Measurements from ENCODE around the gene SGMS2.

The SGMS2 gene

DNA sequence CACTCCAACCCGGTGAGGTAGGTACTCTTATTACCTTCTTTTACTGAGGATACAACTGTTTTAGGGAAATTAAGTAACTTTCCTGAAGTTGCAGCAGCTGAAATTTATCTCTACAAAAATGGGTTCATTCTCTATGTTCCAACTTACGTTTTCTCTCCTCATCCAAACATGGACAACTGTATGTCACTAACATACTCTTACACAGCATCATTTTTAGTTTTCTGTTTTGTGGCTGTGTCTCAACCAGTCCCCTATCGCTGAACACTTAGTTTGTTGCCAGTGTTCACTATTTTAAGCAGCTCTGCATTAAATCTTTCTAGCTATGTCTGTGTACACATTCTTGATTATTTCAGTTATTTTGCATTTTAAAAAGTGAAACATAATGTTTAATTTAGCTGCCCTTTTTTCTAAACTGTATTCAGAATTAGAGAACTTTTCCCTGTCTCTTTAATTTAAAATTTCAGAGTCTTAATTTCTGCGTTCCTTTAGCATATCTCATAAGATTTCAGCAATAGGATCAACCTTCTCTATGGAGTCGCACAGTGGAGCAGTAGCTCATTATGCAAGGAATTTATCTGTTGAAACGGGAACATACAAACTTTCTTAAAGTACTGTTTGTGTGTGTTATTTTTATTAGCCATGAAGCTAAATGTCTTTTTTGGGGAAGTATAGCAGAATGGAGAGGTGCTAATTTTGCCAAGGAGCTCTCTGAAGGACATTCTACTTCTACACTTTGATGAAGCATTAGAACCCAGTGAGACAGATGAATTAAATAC, 3.8 kb downstream of the SGMS2 start:
- no peak for DNase-seq (ENCODE audit: low spot score)

GRCh38 chr4:107831140-107831539, 6.4 kb downstream of the SGMS2 start:
- DNase-seq (ENCODE audit: low spot score): peak; percentile 41

GRCh38 chr4:107832275-107832807, 7.6 kb downstream of the SGMS2 start:
- no peak for DNase-seq (ENCODE audit: low spot score)

GRCh38 chr4:107834241-107834794, 9.6 kb downstream of the SGMS2 start:
- no peak for DNase-seq (ENCODE audit: low spot score)

GRCh38 chr4:107835406-107835805, 10.7 kb downstream of the SGMS2 start:
- peak; percentile 55 for DNase-seq (ENCODE audit: low spot score)

- no peak for DNase-seq (ENCODE audit: low spot score)
Observed at GRCh38 chr4:107837317-107837716, 12.6 kb downstream of the SGMS2 start.

DNA sequence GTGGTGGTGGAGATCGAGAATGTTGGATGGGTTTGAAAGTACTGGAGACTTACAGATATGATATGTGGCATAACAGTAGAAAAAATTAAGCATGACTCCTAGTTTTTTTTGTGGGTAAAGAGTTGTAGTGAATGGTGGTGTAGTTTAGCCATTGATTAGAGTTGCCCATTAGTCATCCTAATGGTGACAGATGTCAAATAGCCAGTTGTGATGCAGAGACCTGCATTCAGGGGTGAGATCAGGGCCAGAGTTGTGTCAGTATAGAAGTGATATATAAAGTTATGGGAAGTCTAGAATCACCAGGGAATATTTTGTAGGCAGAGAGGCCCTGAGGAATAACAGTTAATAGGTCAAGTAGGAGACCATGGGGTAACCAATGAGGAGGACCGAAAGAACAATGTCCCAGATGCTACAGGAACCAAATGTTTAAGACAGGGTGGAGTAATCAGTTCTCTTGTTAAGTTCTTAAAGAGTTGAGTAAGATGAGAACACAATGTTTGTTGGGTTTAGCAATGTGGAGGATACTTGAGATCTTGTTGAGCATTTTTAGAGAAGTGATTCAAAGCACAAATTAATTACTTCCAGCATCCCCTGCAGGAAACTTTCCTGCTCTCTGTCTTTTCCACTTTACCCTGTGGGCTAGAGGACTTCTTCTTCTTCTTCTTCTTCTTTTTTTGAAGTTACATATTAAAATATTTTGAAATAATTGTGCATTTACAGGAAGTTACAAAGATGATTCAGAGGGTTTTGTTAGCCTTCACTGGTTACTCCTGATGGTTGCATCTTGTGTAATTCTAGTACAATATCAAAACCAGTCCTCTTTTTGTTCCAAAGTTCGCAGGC, 13.3 kb downstream of the SGMS2 start:
- no peak for DNase-seq (ENCODE audit: low spot score)

DNA sequence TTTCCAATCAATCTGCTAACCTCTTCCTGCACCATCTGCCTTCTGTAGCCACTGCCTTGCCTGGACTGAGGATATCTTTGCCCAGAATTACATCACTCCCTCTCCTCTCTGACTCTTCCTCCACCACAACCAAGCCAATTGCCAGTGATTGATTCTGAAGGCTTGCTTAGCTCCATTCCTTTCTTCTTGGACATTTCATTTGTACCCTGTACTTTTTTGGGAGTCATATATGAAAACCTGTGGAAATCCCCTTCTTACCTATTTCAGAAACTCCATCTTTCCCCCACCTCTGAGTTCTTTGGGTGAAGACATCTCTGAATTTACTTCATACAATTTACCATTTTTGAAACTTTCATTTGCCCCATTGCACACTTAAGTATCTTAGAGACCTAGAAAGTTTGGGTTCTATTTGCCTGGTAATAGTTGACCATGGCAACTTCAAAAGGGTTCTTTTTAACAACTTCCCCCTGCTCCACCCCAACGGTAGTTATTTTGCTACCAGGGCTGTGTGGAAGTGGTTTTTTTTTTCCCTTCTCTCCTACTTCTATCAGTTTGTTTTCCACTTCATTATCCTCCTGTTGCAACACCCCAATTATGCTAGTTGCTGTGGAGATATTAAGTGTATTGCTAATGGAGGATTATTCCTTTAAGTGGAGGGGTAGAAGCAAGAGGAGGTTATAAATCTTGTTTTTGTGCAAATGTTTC, 14.3 kb downstream of the SGMS2 start:
- DNase-seq (ENCODE audit: low spot score): peak; percentile 52

GRCh38 chr4:107843391-107843790, 18.7 kb downstream of the SGMS2 start:
- no peak for DNase-seq (ENCODE audit: low spot score)

DNA sequence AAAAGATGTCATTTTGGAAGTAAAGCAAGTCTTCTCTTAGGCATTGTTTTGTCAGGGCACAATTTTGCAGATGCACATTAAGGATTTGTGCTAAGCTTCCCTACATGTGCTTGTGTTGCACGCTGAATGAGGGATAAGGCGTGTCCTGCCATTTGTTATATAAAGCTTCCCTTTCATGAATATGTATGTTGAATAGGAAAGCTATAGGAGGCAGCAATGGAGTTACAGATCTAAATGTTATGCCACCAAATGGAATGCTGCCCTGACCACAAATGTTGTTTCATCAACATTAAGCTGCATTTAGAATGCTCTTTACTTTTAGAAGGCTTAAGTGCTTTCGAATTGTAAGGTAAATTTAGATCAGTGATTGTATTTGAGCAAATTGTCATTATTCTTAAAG, 20.9 kb downstream of the SGMS2 start:
- DNase-seq (ENCODE audit: low spot score): no peak

GRCh38 chr4:107850438-107850837, 25.7 kb downstream of the SGMS2 start:
- DNase-seq (ENCODE audit: low spot score): no peak

DNA sequence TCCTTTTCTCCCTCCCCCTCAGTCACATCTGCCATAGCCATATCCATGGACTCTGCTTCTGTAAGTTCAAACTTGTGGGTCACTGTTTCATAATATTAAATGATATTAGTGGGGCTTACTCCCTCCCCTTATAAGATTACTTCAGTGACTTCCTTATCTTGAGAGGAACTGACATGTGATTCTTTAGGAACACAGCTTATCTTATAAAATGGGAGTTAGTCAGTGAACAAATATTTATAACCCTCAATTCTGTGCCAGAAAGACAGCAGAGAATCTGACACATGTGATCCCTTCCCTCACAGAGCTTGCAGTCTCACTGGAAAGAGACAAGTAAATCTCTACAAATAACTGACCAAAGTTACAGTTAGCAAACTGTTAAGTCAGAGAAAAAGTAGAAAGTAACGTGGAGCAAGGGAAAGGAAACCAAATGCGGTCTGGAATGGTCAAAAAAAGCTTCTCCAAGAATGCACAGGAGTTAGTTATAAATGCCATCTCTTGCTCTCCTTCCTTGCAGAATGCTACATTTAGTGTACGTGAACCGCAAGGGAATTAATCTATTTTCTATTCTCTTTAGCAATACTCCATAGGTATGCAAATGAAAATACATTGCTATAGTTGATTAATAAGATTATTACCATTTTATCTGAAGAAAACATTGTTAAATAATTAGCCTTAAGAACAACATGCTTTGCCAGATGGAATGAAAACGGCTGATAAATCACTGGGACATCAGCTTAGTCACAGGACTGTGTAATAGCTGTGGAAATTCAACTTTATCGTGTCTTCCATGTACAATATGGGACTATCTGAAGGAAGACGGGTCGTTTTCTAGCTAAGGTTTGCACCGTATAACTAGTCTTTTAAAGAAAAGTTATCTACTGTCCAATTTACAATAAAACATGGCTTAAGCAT, 29.0 kb downstream of the SGMS2 start:
- DNase-seq (ENCODE audit: low spot score): peak; percentile 52

DNA sequence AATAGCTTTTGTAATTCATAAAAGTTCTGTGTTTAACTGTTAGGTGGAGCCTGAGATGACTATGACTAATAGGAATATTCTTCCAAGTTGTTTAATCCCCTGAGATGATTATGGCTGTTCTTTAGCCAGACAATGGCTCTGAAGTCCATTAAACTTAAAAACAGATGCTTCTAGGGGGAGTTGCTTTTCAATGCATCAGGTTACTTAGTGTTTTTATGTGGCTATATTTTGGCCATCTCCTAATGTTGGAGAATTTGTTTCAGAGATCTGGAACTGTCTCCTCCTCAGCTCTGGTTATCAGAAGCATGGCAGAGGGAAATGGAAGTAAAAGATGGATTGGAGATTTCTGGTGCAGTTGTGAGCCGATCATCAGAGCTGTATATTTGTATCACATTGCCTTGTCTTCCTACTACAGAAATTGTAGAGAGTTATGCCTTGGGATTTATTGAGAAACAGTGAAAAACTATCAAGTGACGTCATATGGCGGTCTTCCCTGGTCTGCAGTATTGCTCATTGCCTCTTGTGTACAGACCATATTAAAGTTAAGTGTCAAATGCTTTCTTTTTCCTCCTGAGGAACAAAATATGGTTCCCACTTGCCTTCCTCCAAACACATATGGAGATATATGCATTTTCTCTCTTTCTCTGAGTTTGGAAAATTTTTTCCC, 29.8 kb downstream of the SGMS2 start:
- DNase-seq (ENCODE audit: low spot score): peak; percentile 23

- DNase-seq (ENCODE audit: low spot score): no peak
Observed at GRCh38 chr4:107855723-107856122, 31.0 kb downstream of the SGMS2 start.

DNA sequence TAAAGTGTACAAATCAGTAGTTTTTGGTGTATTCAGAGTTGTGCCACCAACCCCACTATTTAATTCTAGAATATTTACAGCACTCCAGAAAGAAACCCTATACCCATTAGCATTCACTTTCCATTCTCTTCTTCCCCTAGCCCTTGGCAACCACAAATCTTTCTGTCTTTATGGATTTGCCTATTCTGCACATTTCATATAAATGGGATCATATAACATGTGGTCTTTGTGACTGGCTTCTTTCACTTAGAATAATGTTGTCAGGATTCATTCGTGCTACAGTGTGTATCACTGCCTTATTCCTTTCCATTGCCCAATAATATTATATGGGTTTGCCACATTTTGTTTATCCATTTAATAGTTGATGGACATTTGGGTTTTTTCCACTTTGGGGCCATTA, 32.2 kb downstream of the SGMS2 start:
- no peak for DNase-seq (ENCODE audit: low spot score)

DNA sequence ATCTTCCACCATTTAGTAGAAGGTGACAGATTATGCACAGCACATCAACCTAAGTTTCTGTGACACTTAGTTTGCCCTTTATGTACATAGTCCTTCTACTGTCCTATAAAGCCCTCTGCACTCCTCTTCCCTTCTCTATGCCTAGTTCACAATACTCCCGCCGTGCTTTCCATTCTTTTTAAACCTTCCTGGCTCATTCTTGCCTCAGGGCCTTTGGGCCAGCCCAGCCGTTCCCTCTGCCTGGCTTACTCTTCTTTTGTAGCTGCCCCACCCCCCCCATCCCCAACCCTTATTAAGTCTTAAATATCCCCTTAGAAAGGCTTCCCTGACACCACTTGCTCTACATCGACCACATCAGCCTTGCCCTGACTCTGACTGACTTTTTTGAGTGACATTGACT, 33.0 kb downstream of the SGMS2 start:
- no peak for DNase-seq (ENCODE audit: low spot score)

DNA sequence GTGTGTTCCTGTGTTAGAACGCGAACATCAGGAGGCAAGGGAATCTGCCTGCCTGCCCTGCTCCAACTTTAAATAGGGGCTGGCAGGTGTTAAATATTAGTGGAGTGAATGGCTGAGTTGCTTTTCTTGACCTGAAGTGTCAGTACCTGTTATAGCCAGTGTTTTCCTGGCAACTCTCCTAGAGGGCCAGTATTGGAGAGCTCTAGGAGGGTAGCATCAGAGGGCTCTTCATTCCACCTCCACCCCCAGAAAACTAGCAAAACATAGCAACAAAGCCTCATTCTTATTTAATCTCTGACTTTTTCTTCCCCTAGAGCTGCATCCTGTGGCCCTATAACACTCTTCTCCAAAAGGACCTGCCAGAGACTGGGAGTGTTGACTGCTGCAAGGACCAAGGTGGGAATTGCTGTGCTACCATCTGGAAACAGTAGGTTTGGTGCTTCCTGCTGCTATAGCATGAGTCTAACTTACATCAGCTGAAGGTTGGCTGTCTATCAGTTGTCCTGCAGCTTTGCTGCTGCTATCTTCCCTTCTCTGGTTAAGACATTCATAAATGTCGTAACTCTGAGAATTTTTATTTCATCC, 33.5 kb downstream of the SGMS2 start:
- no peak for DNase-seq (ENCODE audit: low spot score)

DNA sequence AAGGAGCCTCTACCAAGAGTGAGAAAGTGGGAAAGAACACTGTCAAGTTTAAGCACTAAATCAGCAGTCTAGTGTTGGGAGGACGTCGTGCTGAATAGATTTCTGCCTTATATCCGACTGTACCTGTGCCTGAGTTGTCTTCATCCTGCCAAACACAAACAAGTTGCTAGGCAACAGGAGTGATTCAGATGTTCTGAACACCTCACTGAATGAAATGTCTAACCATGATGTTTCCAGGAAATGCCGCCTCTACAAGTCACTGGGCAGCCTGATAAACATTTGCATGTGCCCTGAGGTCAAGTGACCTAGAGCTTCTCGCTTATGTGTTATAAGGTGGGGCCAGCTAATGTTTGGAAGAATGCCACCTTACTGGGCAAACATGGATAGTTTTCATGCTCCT, 37.9 kb downstream of the SGMS2 start:
- peak; percentile 99 for DNase-seq (ENCODE audit: low spot score)

GRCh38 chr4:107863416-107863815, 38.7 kb downstream of the SGMS2 start:
- DNase-seq (ENCODE audit: low spot score): no peak

DNA sequence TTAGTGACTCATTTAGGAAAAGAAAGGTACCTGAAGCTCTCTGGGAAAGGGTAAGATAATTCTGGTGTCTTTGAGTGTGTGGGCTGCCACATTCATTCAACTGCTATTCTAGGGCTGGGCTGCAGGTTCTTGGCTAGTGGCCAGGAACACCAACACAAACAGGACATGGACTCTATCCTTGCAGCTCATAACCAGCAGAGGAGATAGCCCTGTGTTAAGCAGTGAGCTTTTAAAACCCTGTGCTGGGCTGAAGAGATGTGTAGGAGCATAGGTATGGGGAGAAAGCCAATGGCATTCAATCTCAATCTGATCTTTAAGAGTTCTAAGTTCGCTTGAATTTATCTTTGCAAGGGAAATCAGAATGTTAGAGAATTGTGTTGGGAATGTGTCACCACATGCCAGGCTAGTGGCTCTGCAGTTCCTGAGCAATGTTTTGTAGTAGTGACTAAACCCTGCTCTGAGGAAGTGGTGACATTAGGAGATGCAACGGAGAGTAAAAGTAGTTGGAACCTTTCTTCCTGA, 39.2 kb downstream of the SGMS2 start:
- peak; percentile 84 for DNase-seq (ENCODE audit: low spot score)
